ENCODE results near the gene DYNLT1. TPM values are rescaled to one million over a fixed set of nuclear protein-coding genes. Genes with fewer than 3 reads are reported as not detected.

DYNLT1 gene
- total and polyA plus RNA-seq, 9 of the 15 experiments (the other 6 are each of a cell fraction or from before 2014, with no cell fraction given) = 42.2 to 583 (median 127) TPM

DNA sequence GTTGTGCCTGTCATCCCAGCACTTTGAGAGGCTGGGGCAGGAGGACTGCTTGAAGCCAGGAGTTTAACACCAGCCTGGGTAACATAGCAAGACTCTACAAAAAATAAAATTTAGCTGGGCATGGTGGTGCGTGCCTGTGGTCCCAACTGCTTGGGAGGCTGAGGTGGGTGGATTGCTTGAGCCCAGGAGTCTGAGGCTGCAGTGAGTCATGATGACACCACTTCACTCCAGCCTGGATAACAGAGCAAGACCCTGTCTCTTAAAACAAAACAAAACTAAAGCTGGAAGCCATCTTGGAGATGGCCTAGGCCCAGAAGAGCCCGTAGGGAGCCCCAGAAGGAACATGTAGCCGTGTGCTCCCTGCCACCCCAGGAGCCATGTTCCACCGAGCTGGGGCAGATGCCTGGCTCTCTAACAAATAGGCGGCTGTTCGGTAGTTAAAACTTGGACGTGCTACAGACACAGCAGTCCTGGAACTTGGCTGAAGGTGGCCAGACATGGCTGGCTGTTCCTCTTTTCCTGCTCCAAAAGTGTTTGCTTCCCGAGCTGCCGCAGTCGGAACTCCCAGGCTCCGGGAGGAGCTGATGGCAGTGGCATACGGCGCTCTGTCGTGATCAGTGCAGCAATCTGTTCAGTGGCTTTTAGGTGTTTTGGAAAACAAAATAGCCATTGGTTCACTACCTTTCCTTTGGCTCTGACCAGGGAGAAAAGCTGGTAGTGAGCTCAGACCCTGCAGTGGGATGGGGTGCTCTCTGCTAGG lies 37.0 kb downstream of the DYNLT1 start:
- POLR2A ChIA-PET = no interaction called here
- intact Hi-C loops (cut with micrococcal nuclease) = no loop called here
- TF ChIP-seq ZNF175 (CRISPR knock-in tag; IDR thresholded peaks at IDR 0.05; ENCODE audit: low read depth) = no peak
- TF ChIP-seq ZSCAN32 (CRISPR knock-in tag; IDR thresholded peaks at IDR 0.05) = no peak
- TF ChIP-seq, protein P1, sequence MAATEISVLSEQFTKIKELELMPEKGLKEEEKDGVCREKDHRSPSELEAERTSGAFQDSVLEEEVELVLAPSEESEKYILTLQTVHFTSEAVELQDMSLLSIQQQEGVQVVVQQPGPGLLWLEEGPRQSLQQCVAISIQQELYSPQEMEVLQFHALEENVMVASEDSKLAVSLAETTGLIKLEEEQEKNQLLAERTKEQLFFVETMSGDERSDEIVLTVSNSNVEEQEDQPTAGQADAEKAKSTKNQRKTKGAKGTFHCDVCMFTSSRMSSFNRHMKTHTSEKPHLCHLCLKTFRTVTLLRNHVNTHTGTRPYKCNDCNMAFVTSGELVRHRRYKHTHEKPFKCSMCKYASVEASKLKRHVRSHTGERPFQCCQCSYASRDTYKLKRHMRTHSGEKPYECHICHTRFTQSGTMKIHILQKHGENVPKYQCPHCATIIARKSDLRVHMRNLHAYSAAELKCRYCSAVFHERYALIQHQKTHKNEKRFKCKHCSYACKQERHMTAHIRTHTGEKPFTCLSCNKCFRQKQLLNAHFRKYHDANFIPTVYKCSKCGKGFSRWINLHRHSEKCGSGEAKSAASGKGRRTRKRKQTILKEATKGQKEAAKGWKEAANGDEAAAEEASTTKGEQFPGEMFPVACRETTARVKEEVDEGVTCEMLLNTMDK (IDR thresholded peaks at IDR 0.05; ENCODE audit: borderline replicate concordance, insufficient read depth, low read depth, low read length, poor library complexity, severe bottlenecking) = no peak
- no peak for TF ChIP-seq HMGN3 (IDR thresholded peaks at IDR 0.05; ENCODE audit: borderline replicate concordance, extremely low read depth, insufficient read length, low read depth, low read length)
- no peak for TF ChIP-seq ZNF384 (IDR thresholded peaks at IDR 0.05; ENCODE audit: low read depth, low read length)
- TF ChIP-seq, protein P2, sequence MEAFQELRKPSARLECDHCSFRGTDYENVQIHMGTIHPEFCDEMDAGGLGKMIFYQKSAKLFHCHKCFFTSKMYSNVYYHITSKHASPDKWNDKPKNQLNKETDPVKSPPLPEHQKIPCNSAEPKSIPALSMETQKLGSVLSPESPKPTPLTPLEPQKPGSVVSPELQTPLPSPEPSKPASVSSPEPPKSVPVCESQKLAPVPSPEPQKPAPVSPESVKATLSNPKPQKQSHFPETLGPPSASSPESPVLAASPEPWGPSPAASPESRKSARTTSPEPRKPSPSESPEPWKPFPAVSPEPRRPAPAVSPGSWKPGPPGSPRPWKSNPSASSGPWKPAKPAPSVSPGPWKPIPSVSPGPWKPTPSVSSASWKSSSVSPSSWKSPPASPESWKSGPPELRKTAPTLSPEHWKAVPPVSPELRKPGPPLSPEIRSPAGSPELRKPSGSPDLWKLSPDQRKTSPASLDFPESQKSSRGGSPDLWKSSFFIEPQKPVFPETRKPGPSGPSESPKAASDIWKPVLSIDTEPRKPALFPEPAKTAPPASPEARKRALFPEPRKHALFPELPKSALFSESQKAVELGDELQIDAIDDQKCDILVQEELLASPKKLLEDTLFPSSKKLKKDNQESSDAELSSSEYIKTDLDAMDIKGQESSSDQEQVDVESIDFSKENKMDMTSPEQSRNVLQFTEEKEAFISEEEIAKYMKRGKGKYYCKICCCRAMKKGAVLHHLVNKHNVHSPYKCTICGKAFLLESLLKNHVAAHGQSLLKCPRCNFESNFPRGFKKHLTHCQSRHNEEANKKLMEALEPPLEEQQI (IDR thresholded peaks at IDR 0.05) = no peak
- TF ChIP-seq ZNF436 (CRISPR knock-in tag; IDR thresholded peaks at IDR 0.05) = no peak
- TF ChIP-seq, protein P3, sequence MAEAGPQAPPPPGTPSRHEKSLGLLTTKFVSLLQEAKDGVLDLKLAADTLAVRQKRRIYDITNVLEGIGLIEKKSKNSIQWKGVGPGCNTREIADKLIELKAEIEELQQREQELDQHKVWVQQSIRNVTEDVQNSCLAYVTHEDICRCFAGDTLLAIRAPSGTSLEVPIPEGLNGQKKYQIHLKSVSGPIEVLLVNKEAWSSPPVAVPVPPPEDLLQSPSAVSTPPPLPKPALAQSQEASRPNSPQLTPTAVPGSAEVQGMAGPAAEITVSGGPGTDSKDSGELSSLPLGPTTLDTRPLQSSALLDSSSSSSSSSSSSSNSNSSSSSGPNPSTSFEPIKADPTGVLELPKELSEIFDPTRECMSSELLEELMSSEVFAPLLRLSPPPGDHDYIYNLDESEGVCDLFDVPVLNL (CRISPR knock-in tag; IDR thresholded peaks at IDR 0.05; ENCODE audit: low read depth) = no peak
- TF ChIP-seq, protein P4, sequence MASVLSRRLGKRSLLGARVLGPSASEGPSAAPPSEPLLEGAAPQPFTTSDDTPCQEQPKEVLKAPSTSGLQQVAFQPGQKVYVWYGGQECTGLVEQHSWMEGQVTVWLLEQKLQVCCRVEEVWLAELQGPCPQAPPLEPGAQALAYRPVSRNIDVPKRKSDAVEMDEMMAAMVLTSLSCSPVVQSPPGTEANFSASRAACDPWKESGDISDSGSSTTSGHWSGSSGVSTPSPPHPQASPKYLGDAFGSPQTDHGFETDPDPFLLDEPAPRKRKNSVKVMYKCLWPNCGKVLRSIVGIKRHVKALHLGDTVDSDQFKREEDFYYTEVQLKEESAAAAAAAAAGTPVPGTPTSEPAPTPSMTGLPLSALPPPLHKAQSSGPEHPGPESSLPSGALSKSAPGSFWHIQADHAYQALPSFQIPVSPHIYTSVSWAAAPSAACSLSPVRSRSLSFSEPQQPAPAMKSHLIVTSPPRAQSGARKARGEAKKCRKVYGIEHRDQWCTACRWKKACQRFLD (CRISPR knock-in tag; IDR thresholded peaks at IDR 0.05) = no peak
- no peak for TF ChIP-seq POLR2H (tag; IDR thresholded peaks at IDR 0.05; ENCODE audit: low read depth)
- TF ChIP-seq NFYB (IDR thresholded peaks at IDR 0.05; ENCODE audit: extremely low read depth, insufficient read length) = no peak

More for the DNA sequence above, 37.0 kb downstream of the DYNLT1 start:
- DNase-seq (ENCODE audit: extremely low read depth in 1 of 4, low spot score in 3 of 4) (no peak), ATAC-seq (no peak), FAIRE-seq (no peak)
- Histone ChIP-seq H3K9me1 (ENCODE audit: control insufficient read depth, insufficient read depth, low read length) (no peaks in the 10 kb centered on the region), H3K79me2 (ENCODE audit: control insufficient read depth, insufficient read depth, low read length) (0 out of 3 replicates have a peak, but pooled peaks cover 4% of the 10 kb centered on the region), H3K4me1 (replicated peaks in 1 of 2; ENCODE audit: control insufficient read depth in 2 of 2, insufficient read depth in 2 of 2, low read length in 2 of 2) (peaks cover 0 to 4% of the 10 kb centered on the region in 2 experiments; a peak in 1 of 5 replicates), H3K4me2 (ENCODE audit: insufficient read depth, low read length) (no peak overlapping the region), H3K36me3 (ENCODE audit: control insufficient read depth, insufficient read depth, low read length) (peaks cover 96% of the 10 kb centered on the region), H3K9me3 (replicated peaks; ENCODE audit: control insufficient read depth, insufficient read depth, low read depth, low read length) (no peaks in the 10 kb centered on the region), H3K9ac (ENCODE audit: insufficient read depth in 1 of 2, low read depth in 2 of 2, low read length in 2 of 2) (peak overlapping the region in 1 of 2 experiments; percentile 6; a peak in 1 of 4 replicates), H3K4me3 (no peak overlapping the region), H4K20me1 (replicated peaks; ENCODE audit: control insufficient read depth, insufficient read depth, low read length) (no peaks in the 10 kb centered on the region), H3K27ac (ENCODE audit: extremely low read depth, low read depth, low read length) (no peak overlapping the region), H3K27me3 (ENCODE audit: control insufficient read depth in 2 of 2, insufficient read depth in 2 of 2, low read length in 2 of 2) (no peaks in the 10 kb centered on the region), H2AFZ (ENCODE audit: low read depth, low read length) (no peak overlapping the region)
- WGBS (ENCODE audit: insufficient coverage, low coverage, missing lambda C conversion rate) = 96% methylated on average over 14 of the region's 14 CpGs
- CTCF ChIA-PET (ENCODE audit: low intra/inter-chr PET ratio) = interaction anchor here (1.2 kb wide), 1 partner anchor 387 kb away, joined by 3 read pairs; no protein-coding TSS in a partner anchor
- BruUV-seq (replicated peaks) = no TSS peak
- in situ Hi-C loops (cut with MboI) = no loop called here
